HG02852 (cell line): ENCODE data around the gene OR4K13.

Source experiments
- ATAC-seq: cut with Tn5 transposase; IDR thresholded peaks from one replicate; pipeline ENCODE4 v1.9.1; 2021; ENCODE audit warnings: mild to moderate bottlenecking, moderate library complexity; ENCODE audit not compliant: unreplicated experiment

OR4K13 gene

GRCh38 chr14:20035938-20036337, at the start of gene OR4K13:
Gene OR4K13, minus strand, starts transcription at chr14:20036038. Its CDS starts 1,280 bp downstream, at chr14:20034758.
- no peak for ATAC-seq

- ATAC-seq: no peak
Measured at GRCh38 chr14:20059745-20060144, 23.9 kb upstream of the OR4K13 start, which contains the start of gene OR4L1. Gene OR4L1, plus strand, starts transcription at chr14:20060045. Its CDS starts 0 bp downstream, at chr14:20060045.

GRCh38 chr14:20048202-20048601, 12.4 kb upstream of the OR4K13 start:
- no peak for ATAC-seq

GRCh38 chr14:20044243-20044642, 8.4 kb upstream of the OR4K13 start:
- ATAC-seq: no peak

GRCh38 chr14:20035449-20035848, 389 bp downstream of the OR4K13 start:
- no peak for ATAC-seq

GRCh38 chr14:20031058-20031457, 4.8 kb downstream of the OR4K13 start:
- no peak for ATAC-seq

GRCh38 chr14:20019257-20019865, 16.5 kb downstream of the OR4K13 start, which contains the start of gene OR4K14:
Gene OR4K14, minus strand, starts transcription at chr14:20019307. Its CDS starts 4,114 bp downstream, at chr14:20015193.
- no peak for ATAC-seq

GRCh38 chr14:20008156-20008555, 27.7 kb downstream of the OR4K13 start:
- no peak for ATAC-seq

GRCh38 chr14:20002319-20002718, 33.5 kb downstream of the OR4K13 start:
- no peak for ATAC-seq

GRCh38 chr14:20001863-20002262, 34.0 kb downstream of the OR4K13 start, which contains the start of gene OR4Q2:
Gene OR4Q2, plus strand, starts transcription at chr14:20002163.
- ATAC-seq: no peak

- ATAC-seq: no peak
Measured at GRCh38 chr14:19993438-19993837, 42.4 kb downstream of the OR4K13 start.
